Measurements from ENCODE around the gene HMCN1.

Gene HMCN1

DNA sequence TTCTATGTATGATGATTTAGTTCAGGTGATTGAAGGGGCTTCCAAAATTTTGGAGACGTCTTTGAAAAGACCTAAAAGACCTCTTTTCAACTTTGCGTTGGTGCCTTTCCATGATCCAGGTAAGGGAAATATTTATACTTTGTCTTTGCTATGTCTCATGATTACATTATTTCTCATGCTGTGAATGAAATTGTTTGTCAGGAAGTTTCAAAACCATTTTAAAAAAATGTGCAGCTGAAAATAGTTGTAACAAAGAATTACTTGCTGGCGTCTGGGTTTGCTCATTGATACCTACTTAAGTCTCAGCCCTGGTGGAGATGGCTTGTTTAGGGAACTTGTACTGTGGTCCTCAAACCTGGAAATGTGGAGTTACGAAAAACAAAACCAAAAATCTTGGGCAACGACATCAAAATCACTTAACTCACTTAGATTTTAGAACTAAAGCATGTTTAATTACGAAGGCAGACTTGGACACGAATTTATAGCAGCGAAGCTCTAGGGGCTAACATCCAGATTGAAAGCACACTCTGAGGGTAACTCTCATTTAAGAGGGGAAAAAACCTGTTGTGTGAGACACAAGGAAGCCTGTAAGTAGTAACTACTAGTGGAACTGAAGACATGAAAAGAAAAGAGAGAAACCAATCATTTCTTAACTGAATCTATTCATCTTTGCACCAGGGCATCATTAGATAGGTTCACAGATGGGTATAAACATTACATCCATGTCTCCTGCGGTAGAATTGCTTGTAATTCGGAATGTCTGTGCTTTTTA lies 924 bp downstream of the HMCN1 start:
- CTCF ChIA-PET: interaction anchor here (0.7 kb wide), 1 partner anchor 644 kb away, joined by 3 read pairs; no protein-coding TSS in a partner anchor
- H3K27ac ChIP-seq: no peak overlapping the region
- POLR2A ChIA-PET (ENCODE audit: low non-redundant PET): no interaction called here
- TF ChIP-seq, protein P1, sequence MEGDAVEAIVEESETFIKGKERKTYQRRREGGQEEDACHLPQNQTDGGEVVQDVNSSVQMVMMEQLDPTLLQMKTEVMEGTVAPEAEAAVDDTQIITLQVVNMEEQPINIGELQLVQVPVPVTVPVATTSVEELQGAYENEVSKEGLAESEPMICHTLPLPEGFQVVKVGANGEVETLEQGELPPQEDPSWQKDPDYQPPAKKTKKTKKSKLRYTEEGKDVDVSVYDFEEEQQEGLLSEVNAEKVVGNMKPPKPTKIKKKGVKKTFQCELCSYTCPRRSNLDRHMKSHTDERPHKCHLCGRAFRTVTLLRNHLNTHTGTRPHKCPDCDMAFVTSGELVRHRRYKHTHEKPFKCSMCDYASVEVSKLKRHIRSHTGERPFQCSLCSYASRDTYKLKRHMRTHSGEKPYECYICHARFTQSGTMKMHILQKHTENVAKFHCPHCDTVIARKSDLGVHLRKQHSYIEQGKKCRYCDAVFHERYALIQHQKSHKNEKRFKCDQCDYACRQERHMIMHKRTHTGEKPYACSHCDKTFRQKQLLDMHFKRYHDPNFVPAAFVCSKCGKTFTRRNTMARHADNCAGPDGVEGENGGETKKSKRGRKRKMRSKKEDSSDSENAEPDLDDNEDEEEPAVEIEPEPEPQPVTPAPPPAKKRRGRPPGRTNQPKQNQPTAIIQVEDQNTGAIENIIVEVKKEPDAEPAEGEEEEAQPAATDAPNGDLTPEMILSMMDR (conservative IDR thresholded peaks at IDR 0.05; ENCODE audit: low read depth): no peak
- no peak for DNase-seq (ENCODE audit: low spot score)

DNA sequence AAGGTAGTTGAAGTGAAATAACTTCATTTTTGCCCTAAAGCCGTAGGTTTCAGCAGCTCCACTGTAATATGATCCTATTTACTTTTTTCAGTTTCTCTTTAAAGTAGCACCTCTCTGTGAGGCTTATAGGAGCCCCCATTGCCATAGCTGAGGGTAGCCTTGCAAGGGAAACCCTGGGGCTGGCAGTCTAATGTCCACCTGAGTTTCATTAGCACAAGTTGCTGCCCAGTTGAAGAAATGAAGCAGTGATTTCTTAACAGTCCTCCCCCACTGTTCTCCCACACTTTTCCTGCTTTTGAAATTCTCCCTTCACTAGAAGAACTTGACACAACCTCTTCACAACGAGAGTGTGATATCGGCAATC lies 1.5 kb downstream of the HMCN1 start:
- no peak overlapping the region for H3K27ac ChIP-seq
- ChIA-PET POLR2A (ENCODE audit: low non-redundant PET) (no interaction called here), CTCF (interaction anchor here (0.7 kb wide), 1 partner anchor 645 kb away, joined by 3 read pairs; no protein-coding TSS in a partner anchor)
- no peak for DNase-seq (ENCODE audit: low spot score)
- TF ChIP-seq, protein P1 (conservative IDR thresholded peaks at IDR 0.05; ENCODE audit: low read depth): no peak

DNA sequence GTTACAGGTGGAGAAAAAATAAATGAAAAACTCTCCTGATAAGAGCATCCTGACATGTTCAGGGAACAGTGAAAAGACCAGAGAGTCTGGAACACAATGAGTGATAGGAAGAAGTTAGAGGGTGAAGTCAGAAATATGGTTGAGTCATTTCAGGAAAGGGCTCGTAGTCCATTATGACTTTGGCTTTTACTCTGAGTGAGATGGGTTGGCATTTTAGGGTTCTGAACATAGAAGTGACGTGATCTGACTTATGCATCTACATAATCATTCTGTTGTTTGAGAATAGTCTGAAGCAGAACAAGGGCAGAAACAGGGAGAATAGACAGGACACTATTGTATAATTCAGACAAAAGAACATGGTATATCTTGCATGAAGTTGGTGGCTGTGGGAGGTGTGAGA lies 5.8 kb downstream of the HMCN1 start:
- H3K27ac ChIP-seq: no peak overlapping the region
- TF ChIP-seq, protein P1 (conservative IDR thresholded peaks at IDR 0.05; ENCODE audit: low read depth): no peak
- ChIA-PET CTCF (no interaction called here), POLR2A (ENCODE audit: low non-redundant PET) (no interaction called here)
- no peak for DNase-seq (ENCODE audit: low spot score)

DNA sequence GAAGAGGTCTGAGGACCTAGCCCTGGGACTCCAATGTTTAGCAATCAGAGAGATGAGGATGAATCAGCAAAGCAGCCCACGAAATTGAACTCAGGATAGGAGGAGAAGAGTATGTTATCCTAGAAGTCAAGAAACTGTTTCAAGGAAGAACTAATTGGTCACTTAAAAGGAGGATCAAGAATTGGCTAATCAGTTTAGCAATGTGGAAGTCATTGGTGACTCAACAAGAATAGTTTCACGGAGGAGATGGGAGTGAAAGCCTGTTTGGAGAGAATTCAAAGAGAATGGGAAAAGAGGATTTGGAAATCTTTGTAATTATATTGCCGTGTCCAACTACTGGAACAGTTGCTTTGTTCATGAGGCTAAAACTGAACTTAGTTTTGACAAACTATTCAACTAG lies 7.4 kb downstream of the HMCN1 start:
- ChIA-PET POLR2A (ENCODE audit: low non-redundant PET) (no interaction called here), CTCF (no interaction called here)
- TF ChIP-seq, protein P1 (conservative IDR thresholded peaks at IDR 0.05; ENCODE audit: low read depth): no peak
- no peak overlapping the region for H3K27ac ChIP-seq
- no peak for DNase-seq (ENCODE audit: low spot score)

DNA sequence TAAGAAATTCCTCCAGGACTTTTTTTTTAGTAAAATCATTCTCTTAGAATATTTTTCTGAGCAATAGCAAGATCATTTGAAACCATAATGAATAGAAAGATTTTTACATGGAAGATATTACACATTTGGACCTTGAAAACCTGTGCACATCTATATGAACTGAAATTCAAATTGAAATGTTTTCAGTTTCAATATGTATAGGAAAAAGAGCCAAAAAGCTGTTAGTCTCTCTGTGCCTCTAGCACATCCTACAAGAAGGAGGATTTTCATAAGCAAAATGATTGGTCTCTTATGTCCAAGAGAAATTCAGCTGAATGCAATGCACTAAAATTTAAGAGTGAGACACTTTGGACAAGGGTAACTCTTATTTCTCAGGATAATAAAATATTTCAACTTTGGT lies 8.2 kb downstream of the HMCN1 start:
- ChIA-PET POLR2A (ENCODE audit: low non-redundant PET) (no interaction called here), CTCF (no interaction called here)
- DNase-seq (ENCODE audit: low spot score): no peak
- no peak overlapping the region for H3K27ac ChIP-seq
- TF ChIP-seq, protein P1 (conservative IDR thresholded peaks at IDR 0.05; ENCODE audit: low read depth): no peak

DNA sequence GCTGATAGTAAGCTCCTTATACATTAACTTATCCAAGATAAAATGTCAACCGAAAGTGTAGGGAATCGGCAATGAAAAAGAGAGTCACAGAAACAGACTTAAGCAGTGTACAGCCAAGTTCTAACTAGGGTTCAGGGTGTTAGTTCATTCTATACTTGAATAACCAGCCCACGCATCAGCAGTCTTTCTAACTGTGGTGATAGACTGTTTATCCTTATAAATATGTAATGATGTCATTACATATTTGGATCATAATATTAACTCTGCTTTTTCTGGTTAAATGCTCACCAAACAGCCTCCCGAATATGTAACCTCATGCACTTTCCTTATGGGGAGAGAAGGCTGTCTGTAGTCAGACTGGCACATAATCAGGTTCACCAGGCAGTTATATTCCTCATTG lies 11.0 kb downstream of the HMCN1 start:
- TF ChIP-seq, protein P1 (conservative IDR thresholded peaks at IDR 0.05; ENCODE audit: low read depth): no peak
- CTCF ChIA-PET: interaction anchor here (0.8 kb wide), 1 partner anchor 203 kb away, joined by 3 read pairs; no protein-coding TSS in a partner anchor
- H3K27ac ChIP-seq: no peak overlapping the region
- DNase-seq (ENCODE audit: low spot score): no peak
- POLR2A ChIA-PET (ENCODE audit: low non-redundant PET): no interaction called here

All from RWPE1 (cell line).